GM18498 (cell line): ENCODE measurements around the gene ARAP3.
"Not testable (repeated sequence)": the region's sequence is repeated elsewhere in the genome, so short reads cannot be mapped to it uniquely, and the experiment has no call there.

ENCODE experiments used
- ATAC-seq: cut with Tn5 transposase; IDR thresholded peaks from one replicate; pipeline ENCODE4 v1.9.1; 2021; ENCODE audit warnings: mild to moderate bottlenecking, moderate library complexity; ENCODE audit not compliant: unreplicated experiment

Gene ARAP3

DNA sequence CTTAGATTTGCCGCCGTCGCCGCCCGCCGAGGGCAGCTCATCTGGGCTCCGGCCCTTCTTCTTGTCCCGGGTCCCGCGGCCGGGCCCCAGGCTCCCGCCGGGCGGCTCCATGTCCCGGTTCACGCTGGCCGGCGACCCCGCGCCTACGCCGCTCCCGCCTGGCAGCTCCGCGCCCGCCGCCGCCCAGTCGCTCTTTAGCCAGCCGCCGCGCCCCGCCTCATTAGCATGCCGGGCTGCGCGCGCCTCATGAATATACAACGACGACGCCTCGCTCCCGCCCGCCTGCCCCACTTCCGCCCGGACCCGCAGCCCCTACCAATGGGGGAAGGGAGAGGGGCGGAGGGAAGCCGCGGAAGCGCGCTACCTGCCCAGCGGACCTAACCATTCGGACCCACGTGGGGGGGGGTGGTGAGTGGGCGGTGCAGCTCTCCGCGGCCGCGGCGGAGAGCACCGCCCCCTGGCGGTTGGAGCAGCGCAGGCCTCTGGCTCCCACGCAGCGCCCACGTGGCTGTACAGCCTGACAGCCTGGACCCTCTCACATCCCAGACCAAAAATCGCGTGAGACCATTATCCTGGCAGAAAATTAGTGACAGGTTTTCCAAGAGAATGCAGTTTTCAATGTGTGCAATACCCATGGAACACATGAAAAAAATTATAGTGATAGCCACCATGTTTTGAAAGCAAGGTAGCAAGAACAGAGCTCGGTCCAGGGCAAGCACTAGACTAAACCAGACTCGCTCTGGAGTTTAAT, 63.1 kb downstream of the ARAP3 start, which contains the start of gene DIAPH1:
TSS of gene DIAPH1 (minus strand) at position 197 of the 751 bp plus-strand sequence. CDS start at position 111, 86 bp downstream.
- peak; percentile 85 for ATAC-seq

DNA sequence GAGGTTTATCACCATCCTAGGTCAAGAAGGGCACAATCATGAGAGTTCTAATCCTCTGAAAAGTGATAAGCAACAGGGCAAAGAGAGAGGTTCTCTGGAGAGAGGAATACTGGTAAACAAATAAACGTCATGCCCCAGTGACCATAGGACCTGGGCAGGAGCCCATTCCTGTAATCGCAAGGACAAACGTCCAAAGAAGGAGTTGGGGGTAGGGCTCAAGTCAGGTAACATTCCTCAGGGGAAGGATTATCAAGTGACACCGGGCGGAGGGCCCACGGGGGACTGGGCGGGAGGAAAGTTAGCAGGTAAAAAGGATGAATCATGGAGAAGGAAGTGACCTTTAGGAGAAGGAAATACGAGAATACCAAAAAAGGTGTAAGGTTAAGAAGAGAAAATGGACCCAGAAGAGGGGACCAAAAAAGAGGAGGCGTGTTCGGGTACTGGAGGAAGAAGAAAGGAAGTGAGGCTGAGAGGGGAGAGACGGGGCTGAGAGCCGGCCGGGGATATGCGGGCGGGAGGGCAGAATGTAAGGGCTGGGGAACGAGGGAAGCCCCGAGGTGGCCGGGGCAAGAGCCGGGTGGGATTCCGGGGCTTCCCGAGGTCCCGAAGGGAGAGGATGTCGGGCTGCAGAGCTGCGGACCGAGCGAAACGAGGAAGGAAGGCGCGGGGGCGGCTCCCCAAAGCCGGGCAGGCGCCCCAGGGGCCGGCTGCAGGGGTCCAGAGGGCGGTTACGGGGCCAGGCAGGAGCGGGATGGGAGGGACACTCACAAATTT, 63.8 kb downstream of the ARAP3 start:
- peak; percentile 33 for ATAC-seq

DNA sequence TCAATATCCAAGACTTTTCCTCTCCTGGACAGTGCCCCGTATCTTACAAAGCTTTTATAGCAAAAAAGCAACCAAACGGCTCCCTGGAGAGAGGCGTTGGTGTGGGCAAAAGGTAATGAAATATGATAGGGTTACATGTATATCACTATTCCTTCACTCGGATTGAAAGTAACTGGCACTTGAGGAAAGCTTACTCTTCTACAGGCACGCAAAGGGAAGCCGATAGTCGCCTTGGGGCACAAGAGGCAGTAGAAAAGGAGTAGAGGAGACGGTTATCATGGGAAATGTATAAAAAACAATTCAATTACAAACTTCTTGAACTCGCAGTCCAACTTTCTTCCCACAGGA, 64.4 kb downstream of the ARAP3 start:
- no peak for ATAC-seq

DNA sequence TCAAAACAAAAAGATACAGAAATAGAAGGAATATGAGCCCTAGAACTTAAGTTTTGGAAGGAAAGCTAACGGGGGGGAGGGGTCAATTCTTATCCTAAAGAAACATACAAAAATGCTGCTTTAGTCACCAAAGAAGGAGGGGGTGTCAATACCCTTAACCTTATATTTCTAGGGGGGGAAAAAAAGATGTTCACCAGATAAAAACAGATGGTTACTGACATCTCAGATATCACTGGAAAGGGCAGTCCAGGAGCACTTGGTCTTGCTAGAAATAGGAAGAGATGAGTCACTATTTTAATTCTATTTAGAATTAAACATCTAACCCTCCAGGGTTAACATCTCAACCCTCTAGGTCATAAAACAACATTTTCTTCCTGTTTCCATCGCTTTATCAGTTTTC, 64.9 kb downstream of the ARAP3 start:
- ATAC-seq = no peak

DNA sequence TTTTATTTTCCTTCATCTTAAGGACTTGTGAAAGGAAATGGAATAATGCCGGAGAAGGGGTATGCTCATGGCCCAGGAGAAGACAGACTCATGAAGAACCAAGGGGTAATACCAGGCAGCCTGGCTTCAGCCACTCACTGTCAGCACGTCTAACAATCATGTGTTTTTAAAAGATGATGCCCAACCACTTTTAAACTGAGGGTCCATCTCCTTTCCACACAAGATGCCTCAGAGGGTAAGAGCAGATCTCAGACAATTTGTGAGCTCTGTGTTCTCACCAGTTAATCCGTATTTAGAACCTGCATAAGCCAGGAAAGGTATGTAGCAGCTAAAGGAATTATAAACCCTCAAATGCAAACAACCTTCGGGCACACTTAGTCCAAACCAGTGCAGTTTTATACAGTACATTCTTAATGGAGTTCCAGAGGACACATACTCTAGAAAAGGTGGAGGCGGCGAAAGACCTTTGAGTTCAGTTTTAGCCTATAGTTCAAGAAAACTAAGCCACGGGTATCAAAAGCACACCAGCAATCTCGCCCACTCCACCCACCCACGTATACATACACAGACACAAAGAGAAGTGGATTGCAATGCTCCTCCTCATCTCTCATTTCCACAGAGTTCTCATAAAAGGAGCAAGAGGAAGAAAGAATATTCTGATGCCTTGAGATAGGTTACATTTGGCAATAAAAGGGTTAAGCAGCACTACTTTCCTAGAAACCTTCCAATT, 65.9 kb downstream of the ARAP3 start:
- no peak for ATAC-seq

DNA sequence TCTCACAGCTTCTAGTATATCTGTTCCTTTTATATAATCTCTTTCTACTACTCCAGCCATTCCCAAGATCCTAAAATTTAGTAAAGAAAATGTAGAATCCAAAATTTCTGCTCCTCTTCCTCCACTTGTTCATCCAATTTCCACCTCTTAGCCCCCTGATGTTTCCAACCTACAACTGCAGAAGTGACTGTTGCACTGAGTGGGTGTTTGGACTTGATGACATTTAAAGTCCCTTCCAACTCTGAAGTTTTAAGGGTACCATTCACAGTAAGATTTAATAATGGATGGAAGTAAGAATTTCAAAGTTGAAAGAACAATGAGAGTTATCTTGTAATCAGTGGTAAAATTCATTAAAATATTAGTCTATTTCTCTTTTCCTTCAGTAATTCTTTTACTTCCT, 68.7 kb downstream of the ARAP3 start:
- ATAC-seq = no peak

DNA sequence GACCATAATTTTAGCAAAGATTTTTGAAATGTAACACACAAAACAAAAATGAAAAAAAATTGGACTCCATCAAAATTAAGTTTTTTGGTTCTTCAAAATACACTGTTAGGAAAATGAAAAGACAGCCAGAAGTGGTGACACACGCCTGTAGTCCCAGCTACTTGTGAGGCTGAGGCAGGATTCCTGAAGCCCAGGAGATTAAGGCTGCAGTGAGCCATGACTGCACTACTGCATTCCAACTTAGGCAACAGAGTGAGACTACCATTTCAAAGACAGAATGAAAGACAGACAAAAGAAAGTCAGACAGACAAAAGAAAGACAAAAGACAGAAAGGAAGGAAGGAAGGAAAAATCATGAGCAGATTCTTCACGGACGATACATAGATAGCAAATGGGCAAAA, 70.7 kb downstream of the ARAP3 start:
- ATAC-seq = no peak

DNA sequence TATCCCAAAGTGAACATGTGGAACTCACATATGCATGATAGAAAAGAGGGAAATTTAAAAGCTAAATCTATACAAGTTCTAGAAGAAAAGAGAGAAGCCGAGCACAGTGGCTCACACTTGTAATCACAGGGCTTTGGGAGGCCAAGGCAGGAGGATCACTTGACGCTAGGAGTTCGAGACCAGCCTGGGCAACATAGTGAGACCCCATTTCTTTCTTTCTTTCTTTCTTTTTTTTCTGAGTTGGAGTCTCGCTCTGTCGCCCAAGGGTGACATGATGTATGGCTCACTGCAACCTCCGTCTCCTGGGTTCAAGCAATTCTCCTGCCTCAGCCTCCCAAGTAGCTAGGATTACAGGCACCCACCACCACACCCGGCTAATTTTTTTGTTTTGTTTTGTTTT, 72.1 kb downstream of the ARAP3 start:
- not testable (repeated sequence) for ATAC-seq

DNA sequence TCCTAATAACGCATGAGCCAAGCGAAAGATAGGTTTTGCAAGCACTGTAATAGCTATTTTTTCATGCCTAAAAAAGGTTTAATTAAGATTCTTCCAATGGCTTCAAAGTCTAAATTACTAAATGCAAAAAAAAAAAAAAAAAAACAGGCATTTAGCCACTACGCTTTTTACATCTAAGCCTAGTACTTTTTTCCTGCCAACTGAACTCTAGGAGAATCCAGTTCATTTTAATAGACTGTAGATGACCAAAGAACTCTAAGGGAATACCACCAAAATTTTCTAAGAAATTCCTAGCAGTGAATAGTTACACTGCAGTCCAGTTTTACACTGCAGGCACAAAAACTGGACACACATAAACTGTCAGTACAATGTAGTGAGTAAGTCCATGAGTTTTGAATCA, 73.0 kb downstream of the ARAP3 start:
- ATAC-seq = no peak

DNA sequence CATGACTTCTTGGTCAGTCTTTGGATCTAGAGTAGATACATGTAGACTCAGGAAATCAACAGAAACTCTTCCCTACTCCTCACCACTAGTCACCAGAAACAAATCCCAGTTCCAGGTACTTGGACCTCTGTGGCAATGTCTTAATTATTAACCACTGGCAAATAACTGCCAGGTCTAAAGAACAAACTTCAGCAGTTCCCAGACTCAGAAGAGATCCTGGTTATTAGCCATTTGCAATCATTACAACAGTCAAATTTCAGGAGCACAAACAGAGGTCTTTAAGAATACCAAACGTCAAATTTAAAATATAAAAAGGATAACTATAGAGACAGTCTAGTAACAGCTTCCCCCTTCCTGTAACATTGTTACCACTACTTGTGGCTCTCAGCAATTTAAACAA, 73.5 kb downstream of the ARAP3 start:
- ATAC-seq = no peak

DNA sequence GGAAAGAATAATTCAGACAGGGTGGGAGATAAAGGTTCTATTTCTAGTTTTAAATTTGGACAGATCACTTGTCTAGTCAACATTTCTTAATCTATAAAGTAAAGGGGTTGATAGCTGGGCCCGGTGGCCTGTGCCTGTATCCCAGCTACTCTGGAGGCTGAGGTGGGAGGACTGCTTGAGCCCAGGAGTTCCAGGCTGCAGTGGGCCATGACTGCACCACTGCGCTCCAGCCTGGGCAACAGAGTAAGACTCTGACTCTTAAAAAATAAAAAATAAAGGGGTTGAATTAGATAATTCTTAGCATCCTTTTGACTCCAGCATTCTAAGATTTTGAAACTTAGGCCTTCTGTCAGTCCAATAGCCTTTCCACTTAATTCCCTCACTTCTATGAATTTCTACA, 74.0 kb downstream of the ARAP3 start:
- no peak for ATAC-seq

DNA sequence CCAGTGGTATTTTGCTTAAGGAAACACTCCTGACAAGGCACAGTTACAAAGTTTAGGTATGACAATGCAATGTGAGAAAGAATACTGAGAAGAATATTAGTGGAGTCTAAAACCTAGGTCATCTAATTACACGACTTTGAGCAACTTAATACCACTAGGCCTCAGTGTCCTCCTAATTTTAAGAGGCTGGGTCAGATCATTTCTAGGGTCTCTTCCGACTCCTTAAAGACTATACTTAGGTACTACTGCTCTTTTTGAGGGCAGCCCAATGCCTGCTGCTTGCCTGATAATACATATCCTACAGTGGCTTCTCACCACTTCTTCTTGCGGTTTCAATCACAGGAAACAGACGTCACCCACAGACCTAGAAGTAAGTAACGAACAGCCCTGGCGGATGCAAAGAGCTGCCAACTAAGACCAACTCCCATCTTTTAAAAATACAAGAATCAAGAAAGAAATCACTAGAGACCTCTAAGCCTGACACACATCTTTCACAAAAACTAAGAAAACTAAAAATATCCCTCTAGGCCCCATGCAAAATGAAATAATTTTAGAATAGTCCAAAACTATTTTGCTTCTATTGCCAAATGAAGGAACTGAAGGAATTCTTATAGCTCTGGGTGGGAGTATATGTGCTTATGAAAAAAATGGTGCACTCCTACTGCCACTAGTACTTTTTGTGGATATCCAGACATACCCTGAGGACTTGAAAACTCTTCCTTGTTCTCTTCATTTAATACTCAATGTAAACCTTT, 76.3 kb downstream of the ARAP3 start:
- ATAC-seq = peak; percentile 98

DNA sequence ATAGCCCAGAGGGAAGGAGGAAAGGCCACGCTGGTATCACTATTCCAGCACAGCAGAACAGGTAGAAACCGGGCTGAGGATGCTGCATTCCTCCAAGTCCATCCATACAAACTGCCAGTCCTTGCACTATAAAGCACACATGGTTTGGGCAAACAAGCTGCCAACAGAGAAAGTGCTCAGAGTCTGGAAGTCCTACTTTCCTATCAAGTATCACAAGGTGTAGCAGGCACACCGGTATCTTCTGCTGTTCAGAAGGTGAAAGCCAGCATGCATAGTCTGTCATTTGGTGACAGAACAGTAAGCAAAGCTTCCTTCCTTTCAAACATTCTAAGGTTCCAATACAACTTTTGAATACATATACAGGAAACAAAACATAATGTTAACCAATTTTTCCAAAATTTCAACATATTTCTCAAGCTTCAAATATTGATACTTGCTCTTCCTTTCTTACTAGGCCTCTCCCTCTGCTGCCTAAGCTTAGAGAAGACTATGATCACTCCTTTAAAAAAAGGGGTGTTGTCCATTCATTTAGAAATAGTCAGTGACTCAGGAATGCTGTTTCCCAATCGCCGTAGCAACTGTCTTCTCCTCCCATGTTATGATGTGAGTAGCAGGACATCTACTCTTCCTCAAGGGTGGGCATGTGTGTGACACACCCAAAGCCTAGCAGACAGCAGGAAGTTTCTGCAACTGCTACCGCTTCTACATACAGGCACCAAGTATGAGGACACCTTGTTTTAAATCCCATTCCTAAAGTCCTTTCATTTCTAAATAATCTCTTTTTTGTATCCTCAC, 77.9 kb downstream of the ARAP3 start:
- no peak for ATAC-seq
